HepG2 (cell line): ENCODE measurements around the gene SIGMAR1. TPM values are rescaled to one million over a fixed set of nuclear protein-coding genes. Genes with fewer than 3 reads are reported as not detected.

ENCODE experiments used
- EED ChIP-seq: sonication (generic); formaldehyde crosslinking; IDR thresholded peaks from 2 replicates; pipeline ENCODE4 v1.5.0; 2020; ENCODE audit warnings: mild to moderate bottlenecking, missing genetic modification reagents
- GATA4 ChIP-seq: sonication (generic); IDR thresholded peaks from 2 replicates; pipeline ENCODE4 v1.6.1; 2016; ENCODE audit warnings: antibody characterized with exemption, low read depth, borderline replicate concordance
- IRX3 ChIP-seq: sonication (generic); formaldehyde crosslinking; IDR thresholded peaks from 2 replicates; pipeline ENCODE4 v1.8.1; 2023; ENCODE audit warnings: mild to moderate bottlenecking, low read depth, missing genetic modification reagents, borderline replicate concordance
- MED13 ChIP-seq: sonication (generic); formaldehyde crosslinking; IDR thresholded peaks from 2 replicates; pipeline ENCODE4 v1.5.0; 2020; ENCODE audit warnings: missing genetic modification reagents
- NFE2L1 ChIP-seq: sonication (generic); formaldehyde crosslinking; IDR thresholded peaks from 2 replicates; pipeline ENCODE4 v1.4.0; 2020; ENCODE audit warnings: missing genetic modification reagents, mild to moderate bottlenecking, borderline replicate concordance
- SP5 ChIP-seq: IDR thresholded peaks from 2 replicates; pipeline ENCODE4 v1.6.1; 2016; ENCODE audit warnings: low read depth, borderline replicate concordance
- ZBTB3 ChIP-seq: sonication (generic); formaldehyde crosslinking; IDR thresholded peaks from 2 replicates; pipeline ENCODE4 v1.4.0; 2020; ENCODE audit warnings: low read depth, mild to moderate bottlenecking, moderate library complexity, missing genetic modification reagents, borderline replicate concordance
- ZNF331 ChIP-seq: sonication (generic); formaldehyde crosslinking; IDR thresholded peaks from 2 replicates; pipeline ENCODE4 v1.4.0; 2020; ENCODE audit warnings: missing genetic modification reagents
- ZNF589 ChIP-seq: sonication (generic); formaldehyde crosslinking; conservative IDR thresholded peaks from 2 replicates; pipeline ENCODE4 v1.8.0; 2022; ENCODE audit warnings: mild to moderate bottlenecking, moderate library complexity, missing genetic modification reagents
- ZNF652 ChIP-seq: IDR thresholded peaks from 2 replicates; pipeline ENCODE4 v1.6.1; 2016; ENCODE audit warnings: low read depth, borderline replicate concordance
- polyA plus RNA-seq, 8 experiments: library from polyadenylated mRNA; depleted of rRNA in 3 of 8; stranded (reverse) in 7 of 8; unstranded in 1 of 8; fragments of >200 nt; fragmentation: Illumina TruSeq in 4 of 8; extraction: Trizol in 4 of 8; gene quantifications; 2 replicates each; pipeline versions ENCODE4 v1.2.1 to v1.2.3, GENCODE V29; 2011 to 2016; ENCODE audit warnings: low read depth in 4 of 8, missing spikeins in 1 of 8, mixed read lengths in 1 of 8; ENCODE audit not compliant: insufficient read depth in 1 of 8
- total RNA-seq, 5 experiments: library from RNA; depleted of rRNA; stranded (reverse); fragments of >200 nt; fragmentation: Illumina TruSeq; extraction: Trizol; gene quantifications; 2 replicates each; pipeline ENCODE4 v1.2.3, GENCODE V29; 2016; ENCODE audit warnings: low read depth in 1 of 5
- TF ChIP-seq, protein P1 (sequence below): IDR thresholded peaks from 2 replicates; pipeline ENCODE4 v1.6.1; 2016; ENCODE audit warnings: low read depth, missing genetic modification reagents, missing compliant biosample characterization
- TF ChIP-seq, protein P2 (sequence below): sonication (generic); formaldehyde crosslinking; IDR thresholded peaks from 2 replicates; pipeline ENCODE4 v1.8.0; 2022; ENCODE audit warnings: missing genetic modification reagents, low read depth, mild to moderate bottlenecking, borderline replicate concordance
- TF ChIP-seq, protein P3 (sequence below): IDR thresholded peaks from 2 replicates; pipeline ENCODE4 v1.6.1; 2016; ENCODE audit warnings: missing compliant biosample characterization, missing genetic modification reagents, borderline replicate concordance
- TF ChIP-seq, protein P4 (sequence below): sonication (generic); formaldehyde crosslinking; IDR thresholded peaks from 2 replicates; pipeline ENCODE4 v1.8.1; 2023; ENCODE audit warnings: mild to moderate bottlenecking, missing genetic modification reagents
- TF ChIP-seq, protein P5 (sequence below): sonication (generic); formaldehyde crosslinking; IDR thresholded peaks from 2 replicates; pipeline ENCODE4 v1.4.0; 2020; ENCODE audit warnings: missing genetic modification reagents, low read depth, mild to moderate bottlenecking, borderline replicate concordance
- TF ChIP-seq, protein P6 (sequence below): sonication (generic); formaldehyde crosslinking; IDR thresholded peaks from 2 replicates; pipeline ENCODE4 v1.4.0; 2020; ENCODE audit warnings: missing genetic modification reagents, mild to moderate bottlenecking, borderline replicate concordance

SIGMAR1 gene
- total and polyA plus RNA-seq, 2 of the 13 experiments (the other 11 are each of a cell fraction or from before 2014, with no cell fraction given): 38.9 to 60.8 TPM

DNA sequence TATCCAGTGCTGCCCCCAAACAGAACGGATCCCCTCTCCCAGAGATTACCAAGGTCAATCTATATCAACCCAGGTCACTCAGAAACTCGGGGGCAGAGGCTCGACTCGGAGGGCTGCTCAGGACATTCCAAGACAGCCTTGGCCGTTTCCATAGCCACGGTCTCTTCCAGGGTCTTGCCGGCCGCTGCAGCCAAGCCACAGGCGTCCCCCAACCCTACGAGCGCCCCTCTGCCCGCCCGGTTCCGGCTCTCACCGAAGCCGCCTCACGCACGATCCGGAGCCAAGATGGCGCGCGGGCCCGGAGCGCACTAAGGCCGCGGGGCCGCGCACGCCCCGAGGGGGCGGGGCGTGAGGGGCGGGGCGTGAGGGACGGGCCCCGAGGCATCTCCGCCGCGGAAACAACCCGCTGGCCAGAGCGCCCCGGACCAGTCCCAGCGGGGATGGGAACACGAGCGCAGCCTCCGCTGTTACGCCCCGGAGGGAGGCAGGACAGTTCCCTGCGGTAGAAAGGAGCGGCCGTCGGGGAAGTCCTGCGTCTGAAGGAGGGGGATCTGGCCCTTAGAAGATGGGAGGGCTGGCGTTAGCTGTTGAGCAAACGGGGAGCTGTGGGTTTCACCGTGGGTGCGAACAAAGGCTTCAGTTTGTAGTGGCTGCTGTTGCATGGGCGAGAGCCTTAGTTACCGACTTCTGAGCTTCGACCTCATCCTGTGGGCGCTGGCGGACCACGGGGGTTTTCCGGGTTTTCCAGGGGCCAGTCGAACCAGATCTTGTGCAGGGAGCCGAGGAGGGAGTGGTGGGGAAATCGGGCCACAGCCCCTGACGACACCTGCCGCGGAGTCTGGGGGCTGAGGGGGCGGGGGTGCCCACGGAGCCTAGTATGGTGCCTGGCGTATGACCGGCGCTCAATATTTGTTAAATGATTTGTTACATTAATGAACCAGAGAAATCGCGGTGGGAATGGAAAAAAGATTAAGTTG lies 25.5 kb downstream of the SIGMAR1 start, which contains the start of gene RPP25L (continued):
- TF ChIP-seq ZBTB3 (CRISPR knock-in tag) (peak; percentile 60; the same call in 1 of the 2 replicates), SP5 (CRISPR knock-in tag) (peak; percentile 37; the same call in 1 of the 2 replicates), NFE2L1 (no peak), EED (CRISPR knock-in tag) (0 out of 2 replicates have a peak, but pooled peaks have one; percentile 25), ZNF331 (peak; percentile 57), IRX3 (CRISPR knock-in tag) (no peak), ZNF589 (0 out of 2 replicates have a peak, but pooled peaks have one; percentile 11), MED13 (CRISPR knock-in tag) (peak; percentile 58; the same call in 1 of the 2 replicates), GATA4 (peak; percentile 75; the same call in 1 of the 2 replicates), ZNF652 (CRISPR knock-in tag) (no peak)
- TF ChIP-seq, protein P1, sequence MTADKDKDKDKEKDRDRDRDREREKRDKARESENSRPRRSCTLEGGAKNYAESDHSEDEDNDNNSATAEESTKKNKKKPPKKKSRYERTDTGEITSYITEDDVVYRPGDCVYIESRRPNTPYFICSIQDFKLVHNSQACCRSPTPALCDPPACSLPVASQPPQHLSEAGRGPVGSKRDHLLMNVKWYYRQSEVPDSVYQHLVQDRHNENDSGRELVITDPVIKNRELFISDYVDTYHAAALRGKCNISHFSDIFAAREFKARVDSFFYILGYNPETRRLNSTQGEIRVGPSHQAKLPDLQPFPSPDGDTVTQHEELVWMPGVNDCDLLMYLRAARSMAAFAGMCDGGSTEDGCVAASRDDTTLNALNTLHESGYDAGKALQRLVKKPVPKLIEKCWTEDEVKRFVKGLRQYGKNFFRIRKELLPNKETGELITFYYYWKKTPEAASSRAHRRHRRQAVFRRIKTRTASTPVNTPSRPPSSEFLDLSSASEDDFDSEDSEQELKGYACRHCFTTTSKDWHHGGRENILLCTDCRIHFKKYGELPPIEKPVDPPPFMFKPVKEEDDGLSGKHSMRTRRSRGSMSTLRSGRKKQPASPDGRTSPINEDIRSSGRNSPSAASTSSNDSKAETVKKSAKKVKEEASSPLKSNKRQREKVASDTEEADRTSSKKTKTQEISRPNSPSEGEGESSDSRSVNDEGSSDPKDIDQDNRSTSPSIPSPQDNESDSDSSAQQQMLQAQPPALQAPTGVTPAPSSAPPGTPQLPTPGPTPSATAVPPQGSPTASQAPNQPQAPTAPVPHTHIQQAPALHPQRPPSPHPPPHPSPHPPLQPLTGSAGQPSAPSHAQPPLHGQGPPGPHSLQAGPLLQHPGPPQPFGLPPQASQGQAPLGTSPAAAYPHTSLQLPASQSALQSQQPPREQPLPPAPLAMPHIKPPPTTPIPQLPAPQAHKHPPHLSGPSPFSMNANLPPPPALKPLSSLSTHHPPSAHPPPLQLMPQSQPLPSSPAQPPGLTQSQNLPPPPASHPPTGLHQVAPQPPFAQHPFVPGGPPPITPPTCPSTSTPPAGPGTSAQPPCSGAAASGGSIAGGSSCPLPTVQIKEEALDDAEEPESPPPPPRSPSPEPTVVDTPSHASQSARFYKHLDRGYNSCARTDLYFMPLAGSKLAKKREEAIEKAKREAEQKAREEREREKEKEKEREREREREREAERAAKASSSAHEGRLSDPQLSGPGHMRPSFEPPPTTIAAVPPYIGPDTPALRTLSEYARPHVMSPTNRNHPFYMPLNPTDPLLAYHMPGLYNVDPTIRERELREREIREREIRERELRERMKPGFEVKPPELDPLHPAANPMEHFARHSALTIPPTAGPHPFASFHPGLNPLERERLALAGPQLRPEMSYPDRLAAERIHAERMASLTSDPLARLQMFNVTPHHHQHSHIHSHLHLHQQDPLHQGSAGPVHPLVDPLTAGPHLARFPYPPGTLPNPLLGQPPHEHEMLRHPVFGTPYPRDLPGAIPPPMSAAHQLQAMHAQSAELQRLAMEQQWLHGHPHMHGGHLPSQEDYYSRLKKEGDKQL (CRISPR knock-in tag): no peak
- TF ChIP-seq, protein P2, sequence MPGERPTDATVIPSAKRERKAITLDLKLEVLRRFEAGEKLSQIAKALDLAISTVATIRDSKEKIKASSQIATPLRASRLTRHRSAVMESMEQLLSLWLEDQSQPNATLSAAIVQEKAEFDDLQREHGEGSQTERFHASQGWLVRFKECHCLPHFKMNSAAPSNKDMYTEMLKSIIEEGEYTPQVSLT (CRISPR knock-in tag): no peak
- TF ChIP-seq, protein P3, sequence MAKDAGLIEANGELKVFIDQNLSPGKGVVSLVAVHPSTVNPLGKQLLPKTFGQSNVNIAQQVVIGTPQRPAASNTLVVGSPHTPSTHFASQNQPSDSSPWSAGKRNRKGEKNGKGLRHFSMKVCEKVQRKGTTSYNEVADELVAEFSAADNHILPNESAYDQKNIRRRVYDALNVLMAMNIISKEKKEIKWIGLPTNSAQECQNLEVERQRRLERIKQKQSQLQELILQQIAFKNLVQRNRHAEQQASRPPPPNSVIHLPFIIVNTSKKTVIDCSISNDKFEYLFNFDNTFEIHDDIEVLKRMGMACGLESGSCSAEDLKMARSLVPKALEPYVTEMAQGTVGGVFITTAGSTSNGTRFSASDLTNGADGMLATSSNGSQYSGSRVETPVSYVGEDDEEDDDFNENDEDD (CRISPR knock-in tag): no peak
- TF ChIP-seq, protein P4, sequence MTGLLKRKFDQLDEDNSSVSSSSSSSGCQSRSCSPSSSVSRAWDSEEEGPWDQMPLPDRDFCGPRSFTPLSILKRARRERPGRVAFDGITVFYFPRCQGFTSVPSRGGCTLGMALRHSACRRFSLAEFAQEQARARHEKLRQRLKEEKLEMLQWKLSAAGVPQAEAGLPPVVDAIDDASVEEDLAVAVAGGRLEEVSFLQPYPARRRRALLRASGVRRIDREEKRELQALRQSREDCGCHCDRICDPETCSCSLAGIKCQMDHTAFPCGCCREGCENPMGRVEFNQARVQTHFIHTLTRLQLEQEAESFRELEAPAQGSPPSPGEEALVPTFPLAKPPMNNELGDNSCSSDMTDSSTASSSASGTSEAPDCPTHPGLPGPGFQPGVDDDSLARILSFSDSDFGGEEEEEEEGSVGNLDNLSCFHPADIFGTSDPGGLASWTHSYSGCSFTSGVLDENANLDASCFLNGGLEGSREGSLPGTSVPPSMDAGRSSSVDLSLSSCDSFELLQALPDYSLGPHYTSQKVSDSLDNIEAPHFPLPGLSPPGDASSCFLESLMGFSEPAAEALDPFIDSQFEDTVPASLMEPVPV (CRISPR knock-in tag): no peak
- TF ChIP-seq, protein P5, sequence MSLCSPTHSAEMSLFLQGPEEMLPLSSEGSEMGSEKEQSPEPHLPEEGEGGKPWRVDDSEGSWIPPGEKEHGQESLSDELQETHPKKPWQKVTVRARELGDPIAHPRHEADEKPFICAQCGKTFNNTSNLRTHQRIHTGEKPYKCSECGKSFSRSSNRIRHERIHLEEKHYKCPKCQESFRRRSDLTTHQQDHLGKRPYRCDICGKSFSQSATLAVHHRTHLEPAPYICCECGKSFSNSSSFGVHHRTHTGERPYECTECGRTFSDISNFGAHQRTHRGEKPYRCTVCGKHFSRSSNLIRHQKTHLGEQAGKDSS: peak; percentile 17; the same call in 1 of the 2 replicates
- TF ChIP-seq, protein P6, sequence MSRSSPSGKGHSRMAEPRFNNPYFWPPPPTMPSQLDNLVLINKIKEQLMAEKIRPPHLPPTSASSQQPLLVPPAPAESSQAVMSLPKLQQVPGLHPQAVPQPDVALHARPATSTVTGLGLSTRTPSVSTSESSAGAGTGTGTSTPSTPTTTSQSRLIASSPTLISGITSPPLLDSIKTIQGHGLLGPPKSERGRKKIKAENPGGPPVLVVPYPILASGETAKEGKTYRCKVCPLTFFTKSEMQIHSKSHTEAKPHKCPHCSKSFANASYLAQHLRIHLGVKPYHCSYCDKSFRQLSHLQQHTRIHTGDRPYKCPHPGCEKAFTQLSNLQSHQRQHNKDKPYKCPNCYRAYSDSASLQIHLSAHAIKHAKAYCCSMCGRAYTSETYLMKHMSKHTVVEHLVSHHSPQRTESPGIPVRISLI (CRISPR knock-in tag): no peak
